Right lobe of liver (tissue), 4 donors: Measurements from ENCODE around the gene IZUMO1.
A peak's percentile ranks its signal among the peaks of the same experiment; 100 is the strongest.

ENCODE experiments used
- POLR2A ChIP-seq: fragments of 450-650 bp; IDR thresholded peaks from one replicate; pipeline ENCODE4 v1.6.1; 2017; ENCODE audit warnings: antibody characterized with exemption, mild to moderate bottlenecking
- TF ChIP-seq, protein P1 (sequence below), 4 donors: fragments of 200-600 bp in 3 of 4; fragments of 450-650 bp in 1 of 4; IDR thresholded peaks; one replicate each; pipeline versions ENCODE4 v1.5.1 to v1.8.0; 2016 to 2022; ENCODE audit warnings: antibody characterized with exemption in 4 of 4, mild to moderate bottlenecking in 2 of 4
- donor health status: DM: no; HTN: no; CAD: no.
- donor health status: DM: no; HTN: no; CAD: no.
- donor health status: DM: no; HTN: yes; CAD: no.

DNA sequence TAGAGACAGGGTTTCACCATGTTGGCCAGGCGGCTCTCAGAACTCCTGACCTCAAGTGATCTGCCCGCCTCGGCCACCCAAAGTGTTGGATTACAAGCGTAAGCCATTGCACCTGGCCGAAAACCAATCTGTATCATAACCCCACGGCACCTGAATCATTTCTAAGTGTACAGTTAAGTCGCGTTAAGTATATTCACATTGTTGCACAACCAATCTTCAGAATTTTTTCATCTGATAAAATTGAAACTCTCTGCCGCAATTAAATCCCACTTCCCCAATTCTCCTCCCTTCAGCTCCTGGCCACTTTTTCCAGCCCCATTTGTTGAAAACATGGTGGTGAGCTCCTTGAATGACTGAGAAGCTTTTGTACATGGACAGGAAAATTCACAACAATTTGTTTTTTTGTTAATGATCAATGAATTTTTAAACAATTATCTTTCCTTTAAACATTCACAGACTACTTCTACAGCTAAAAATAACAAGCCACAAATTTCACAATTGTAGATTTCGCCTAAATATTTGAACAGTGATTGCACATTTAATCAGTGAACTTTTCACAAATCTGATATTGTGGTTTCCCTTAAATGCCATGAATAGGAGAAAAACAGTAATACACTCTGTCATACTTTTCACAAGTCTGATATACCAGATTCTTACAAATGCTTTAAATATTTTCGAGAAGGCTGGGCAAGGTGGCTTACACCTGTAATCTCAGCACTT lies 22.4 kb upstream of the IZUMO1 start:
- TF ChIP-seq, protein P1, sequence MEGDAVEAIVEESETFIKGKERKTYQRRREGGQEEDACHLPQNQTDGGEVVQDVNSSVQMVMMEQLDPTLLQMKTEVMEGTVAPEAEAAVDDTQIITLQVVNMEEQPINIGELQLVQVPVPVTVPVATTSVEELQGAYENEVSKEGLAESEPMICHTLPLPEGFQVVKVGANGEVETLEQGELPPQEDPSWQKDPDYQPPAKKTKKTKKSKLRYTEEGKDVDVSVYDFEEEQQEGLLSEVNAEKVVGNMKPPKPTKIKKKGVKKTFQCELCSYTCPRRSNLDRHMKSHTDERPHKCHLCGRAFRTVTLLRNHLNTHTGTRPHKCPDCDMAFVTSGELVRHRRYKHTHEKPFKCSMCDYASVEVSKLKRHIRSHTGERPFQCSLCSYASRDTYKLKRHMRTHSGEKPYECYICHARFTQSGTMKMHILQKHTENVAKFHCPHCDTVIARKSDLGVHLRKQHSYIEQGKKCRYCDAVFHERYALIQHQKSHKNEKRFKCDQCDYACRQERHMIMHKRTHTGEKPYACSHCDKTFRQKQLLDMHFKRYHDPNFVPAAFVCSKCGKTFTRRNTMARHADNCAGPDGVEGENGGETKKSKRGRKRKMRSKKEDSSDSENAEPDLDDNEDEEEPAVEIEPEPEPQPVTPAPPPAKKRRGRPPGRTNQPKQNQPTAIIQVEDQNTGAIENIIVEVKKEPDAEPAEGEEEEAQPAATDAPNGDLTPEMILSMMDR (IDR thresholded peaks at IDR 0.05), result no peak
- peak; percentile 37 for TF ChIP-seq POLR2A
